Stimulated activated naive CD4-positive, alpha-beta T cell treated with Interleukin-2 at 50 U/mL for 16 hours (primary cell): ENCODE results near the gene ZBTB7C.

ENCODE experiments used
- DNase-seq: peaks from one replicate; lab custom pipeline; 2025; lab: John Stamatoyannopoulos, UW

ZBTB7C gene

DNA sequence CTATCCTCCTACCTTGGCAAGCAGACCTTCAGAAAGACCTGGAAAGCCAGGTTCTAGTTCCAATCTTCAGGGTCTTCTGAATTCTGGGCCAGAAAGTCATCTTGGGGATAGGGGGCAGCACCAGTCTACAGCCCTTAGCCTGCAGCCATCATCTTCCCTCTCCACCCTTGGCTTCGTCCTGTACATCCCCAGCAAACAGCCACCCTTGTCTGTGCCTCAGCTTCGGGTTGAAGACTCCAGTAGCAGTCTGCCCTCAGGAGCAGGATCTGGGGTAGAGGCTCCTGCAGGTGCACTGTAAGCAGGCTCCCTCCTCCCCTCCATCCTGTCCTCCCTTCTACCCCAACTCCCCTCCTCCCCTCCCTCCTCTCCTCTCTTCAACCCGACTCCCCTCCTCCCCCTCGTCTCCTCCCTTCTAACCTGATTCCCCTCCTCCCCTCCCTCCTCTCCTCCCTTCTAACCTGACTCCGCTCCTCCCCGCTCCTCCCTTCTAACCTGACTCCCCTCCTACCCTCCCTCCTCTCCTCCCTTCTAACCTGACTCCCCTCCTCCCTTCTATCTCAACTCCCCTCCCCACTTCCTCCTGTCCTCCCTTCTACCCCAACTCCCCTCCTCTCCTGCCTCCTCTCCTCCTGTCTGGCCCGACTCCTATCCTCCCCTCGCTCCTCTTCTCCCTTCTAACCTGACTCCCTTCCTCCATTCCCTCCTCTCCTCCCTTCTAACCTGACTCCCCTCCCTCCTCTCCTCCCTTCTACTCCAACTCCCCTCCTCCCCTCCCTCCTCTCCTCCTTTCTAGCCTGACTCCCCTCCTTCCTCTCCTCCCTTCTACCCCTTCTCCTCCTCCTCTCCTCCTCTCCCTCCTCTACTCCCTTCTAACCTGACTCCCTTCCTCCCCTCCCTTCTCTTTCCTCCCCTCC is 388.6 kb downstream of the ZBTB7C start:
- DNase-seq = no peak

DNA sequence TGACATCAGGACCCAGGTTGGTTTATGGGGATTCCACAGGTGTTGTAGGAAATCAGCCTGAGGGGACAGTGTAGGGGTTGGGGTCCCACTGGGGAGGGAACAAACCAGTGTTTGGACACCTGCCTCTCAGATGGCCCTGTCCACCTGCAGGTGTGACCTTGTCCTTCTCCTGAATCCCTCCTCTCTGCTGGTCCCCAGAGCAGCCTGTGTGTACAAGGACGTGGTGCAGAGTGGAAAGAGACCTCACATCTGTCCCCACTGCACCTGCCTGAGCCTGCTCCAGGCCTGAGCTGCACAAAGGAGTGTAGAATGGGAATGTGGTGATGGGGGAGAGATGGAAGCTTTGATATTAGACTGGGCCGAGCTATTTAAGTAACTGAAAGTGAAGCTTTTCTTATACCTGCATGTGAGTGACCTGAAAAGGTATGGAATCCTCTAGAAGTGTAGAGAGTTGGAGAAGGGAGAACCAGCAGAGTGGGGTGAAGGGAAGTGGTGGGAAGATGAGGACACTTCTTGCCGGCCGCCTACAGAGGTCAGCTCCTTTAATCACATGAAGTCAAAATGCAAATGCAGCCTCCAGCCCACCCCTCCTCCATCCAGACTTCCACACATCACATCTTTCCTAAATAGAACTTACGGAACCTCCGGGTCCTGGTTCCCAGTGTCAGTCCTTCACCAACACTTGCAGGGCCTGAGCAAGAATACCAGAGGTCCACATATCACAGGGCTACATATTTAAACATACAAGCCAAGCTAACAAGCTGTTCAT is 389.4 kb downstream of the ZBTB7C start:
- DNase-seq = no peak

DNA sequence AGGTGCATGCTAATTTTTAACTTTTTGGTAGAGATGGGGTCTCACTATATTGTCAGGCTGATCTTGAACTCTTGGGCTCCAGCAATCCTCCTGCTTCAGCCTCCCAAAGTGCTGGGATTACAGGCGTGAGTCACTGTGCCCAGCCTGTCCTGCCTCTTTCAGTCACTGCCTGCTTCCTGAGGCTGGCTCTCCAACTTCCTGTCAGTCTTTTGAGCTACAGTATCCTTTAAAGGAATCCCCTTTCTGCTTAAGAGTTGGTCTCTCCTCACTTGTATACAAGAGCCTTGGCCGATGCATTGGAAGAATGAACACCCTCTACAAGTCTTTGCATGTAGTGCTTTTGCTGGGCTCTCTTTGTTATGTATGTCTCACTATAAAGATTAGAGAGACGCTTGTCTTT is 390.3 kb downstream of the ZBTB7C start:
- no peak for DNase-seq

DNA sequence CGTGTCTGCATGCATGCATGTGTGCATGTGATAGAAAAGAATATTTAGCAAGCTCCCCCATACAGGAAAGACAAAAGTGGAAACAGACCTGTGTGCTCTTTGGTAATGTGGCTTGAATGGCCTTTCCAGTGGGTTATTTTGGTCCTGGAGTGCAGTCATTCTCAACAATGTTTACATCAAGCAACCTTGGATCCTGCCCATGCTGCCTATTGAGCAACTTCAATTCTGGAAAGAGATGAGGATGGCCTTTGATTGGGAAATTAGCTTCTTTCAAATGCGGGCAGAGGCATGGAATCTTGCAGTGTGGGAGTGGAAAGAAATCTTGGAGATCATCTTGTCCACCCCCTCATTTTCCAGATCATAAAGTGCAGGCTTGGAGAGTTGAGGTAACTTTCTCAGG is 391.5 kb downstream of the ZBTB7C start:
- no peak for DNase-seq

DNA sequence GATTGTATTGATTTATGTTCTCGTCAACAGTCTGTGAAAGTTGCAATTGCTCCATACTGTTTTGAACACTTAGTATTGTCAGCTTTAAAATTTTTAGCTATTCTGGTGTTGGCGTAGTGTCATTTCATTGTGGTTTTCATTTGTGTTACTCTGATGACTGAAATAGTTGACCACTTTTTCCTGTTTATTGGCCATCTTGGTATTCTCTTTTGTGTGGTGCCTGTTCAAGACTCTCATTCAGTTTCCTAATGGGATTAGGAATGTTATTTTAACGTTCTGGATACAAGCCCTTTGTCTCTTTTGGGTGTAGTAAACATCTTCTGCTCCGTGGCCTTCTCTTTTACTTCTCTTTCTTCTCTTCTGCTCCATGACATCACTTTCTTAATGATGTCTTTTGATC is 396.0 kb downstream of the ZBTB7C start:
- no peak for DNase-seq

DNA sequence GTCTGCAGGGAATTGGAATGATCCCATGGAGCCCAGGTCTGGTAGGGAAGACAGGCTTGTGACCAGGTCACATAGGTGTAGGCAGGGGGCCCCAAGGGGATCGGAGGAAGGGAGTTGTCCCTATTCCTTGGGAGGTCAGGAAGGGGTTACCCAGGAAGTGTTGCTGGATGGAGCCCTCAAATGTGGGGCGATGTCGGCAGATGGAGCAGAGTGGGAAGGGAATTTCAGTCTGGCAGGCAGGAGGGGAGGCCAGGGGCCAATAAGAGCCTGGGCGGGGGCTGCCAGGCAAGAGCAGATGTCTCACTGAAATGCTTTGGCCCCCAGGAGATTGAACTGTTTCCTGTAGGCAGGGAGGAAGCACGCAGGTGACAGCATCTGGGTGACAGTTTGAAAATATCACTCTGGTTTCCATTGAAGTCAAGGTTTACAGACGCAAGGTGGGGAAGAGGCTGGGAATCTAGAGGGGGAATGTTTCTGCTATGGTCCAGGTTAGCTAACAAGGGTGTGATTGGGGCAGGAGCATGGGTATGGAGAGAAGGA is 397.2 kb downstream of the ZBTB7C start:
- no peak for DNase-seq

DNA sequence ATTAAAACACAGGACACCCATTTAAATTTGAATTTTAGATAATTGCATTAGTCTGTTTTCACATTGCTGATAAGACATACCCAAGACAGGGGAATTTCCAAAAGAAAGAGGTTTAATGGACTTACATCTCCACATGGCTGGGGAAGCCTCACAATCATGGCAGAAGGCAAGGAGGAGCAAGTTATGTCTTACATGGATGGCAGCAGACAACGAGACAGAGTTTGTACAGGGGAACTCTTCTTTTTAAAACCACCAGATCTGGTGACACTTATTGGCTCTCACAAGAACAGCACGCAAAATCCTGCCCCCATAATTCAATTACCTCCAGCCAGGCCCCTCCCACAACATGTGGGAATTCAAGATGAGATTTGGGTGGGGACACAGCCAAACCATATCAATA is 398.9 kb downstream of the ZBTB7C start:
- no peak for DNase-seq

DNA sequence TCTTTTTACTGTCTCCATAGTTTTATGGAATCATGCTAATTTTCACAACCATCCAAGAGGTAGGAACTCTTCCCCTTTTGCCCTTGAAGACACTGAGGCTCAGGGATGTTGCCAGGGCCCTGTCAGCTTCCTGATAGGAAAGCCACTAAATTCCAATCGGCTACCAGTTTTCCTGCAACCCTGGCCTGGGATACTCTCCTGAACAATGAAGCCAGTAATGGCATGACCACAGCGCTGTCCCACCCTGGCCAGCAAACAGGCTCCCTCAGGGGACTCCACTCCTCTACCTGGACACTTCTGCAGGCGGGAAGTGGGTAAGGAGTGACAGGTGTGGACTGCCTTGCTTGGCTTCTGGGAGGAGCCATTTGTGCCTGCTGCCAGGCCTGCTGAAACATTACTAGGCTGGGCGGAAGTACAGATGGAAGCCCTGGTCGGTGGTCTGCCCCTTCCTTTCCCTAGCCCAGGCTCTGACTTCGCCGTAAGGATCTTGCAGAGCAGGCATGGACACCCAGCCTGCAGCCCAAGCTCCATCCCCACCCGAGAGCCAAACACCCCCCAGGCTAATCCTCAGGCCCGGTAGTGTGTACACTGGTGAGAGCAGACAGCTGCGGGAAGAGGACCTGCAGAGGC is 400.0 kb downstream of the ZBTB7C start:
- no peak for DNase-seq

DNA sequence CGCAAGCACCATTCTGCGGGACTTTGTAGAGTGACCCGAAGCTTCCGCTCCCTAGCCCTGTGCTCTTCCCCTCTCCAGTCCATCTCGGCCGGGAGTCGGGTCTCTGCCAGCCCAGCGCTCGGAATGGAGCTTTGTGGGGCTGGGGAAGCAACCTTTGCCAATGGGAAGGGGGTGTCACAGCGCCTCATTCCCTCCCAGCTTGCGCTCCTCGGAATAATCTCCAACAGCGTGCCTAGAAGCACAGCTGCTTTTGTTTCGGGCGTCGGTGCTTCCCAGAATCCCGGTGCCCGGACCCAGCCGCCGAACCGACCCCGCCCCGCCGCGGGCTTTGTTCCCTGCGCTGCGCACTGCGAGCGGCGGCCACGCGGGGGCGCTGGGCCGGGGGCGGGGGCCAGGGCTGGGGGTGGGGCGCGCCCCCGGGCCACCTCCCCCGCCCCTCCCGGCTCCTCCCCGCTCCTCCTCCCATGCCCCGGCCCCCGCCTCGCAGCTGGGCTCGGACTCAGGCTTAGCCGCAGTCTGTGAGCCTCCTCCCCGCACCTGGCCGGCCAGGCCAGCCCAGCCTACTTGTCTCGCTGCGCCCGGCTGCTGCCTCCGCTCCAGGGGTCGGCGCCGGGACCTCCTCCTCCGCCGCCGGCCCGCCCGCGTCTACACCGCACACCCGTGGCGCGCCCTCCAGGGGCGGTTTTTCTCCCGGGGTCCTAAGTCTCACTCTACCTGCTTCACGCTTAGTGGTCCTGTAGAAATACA is 401.1 kb downstream of the ZBTB7C start:
- DNase-seq = peak; percentile 24

DNA sequence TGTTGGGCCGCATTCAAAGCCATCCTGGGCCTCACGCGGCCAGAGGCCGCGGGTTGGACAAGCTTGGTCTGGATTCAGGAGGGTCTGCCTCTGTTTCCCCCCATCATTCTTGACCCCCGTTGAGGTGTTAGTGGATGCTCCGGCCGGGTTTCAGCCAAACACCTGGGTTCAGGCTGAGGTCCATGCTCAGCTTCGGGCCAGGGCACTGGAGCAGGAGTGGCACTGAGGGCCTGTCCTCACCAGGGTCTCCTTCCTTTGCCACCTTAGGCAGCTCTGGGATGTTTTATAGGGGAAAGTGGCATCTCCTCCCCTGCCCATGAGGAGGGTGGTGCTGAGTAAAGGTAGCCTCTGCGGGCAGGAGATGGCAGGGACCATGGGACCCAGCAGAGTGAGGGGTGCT is 401.8 kb downstream of the ZBTB7C start:
- DNase-seq = no peak

DNA sequence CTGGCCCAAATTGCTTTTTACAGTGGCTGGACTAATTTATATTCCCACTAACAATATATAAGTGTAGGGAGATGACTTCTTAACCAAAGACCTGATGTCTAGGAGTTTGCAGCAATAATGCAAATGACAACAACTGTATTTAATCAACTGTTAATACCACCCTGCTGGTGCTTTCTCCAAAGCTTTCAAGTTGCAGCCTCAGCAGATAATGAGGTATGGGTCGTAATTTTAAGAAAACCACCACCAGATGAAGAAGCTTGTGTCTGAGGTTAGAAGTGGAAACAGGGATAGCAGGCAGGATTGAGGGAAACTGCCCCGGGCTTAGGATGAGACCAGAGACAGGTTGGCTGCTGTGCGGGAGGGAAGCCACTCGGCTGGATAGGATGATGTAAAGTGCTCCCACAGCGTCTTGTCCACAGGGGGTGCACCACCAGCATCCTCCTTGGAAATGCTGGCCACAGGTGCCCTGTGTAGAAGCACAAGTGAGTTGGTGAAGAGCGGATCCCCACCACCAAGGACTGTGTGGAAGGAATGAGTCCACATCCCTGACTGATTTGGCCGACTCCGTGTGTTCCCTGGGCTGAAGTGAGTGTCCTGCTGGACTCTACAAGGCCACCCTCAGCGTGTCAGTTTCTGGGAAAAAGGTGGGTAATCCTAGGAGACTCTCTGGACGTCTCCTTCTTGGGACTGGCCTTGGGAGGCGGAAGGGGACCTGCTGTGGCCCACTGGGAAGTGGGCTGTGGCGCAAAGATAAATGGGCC is 402.6 kb downstream of the ZBTB7C start:
- no peak for DNase-seq

DNA sequence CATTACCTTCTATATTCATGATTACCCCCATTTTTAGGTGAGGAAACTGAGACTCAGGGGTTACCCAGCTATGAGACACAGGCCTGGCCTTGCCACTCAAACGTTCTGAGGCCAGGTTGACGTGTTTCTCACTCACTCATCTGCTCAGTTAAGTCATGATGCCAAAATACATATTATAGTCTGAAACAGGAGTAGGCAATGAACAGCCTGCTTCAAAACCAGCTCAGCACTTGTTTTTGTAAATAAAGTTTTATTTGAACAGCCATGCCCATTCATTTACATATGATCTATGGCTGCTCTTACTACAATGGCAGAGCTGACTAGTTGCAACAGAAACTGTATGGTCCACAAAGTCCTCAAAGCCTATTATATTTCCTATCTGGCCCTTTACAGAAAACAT is 404.6 kb downstream of the ZBTB7C start:
- no peak for DNase-seq

DNA sequence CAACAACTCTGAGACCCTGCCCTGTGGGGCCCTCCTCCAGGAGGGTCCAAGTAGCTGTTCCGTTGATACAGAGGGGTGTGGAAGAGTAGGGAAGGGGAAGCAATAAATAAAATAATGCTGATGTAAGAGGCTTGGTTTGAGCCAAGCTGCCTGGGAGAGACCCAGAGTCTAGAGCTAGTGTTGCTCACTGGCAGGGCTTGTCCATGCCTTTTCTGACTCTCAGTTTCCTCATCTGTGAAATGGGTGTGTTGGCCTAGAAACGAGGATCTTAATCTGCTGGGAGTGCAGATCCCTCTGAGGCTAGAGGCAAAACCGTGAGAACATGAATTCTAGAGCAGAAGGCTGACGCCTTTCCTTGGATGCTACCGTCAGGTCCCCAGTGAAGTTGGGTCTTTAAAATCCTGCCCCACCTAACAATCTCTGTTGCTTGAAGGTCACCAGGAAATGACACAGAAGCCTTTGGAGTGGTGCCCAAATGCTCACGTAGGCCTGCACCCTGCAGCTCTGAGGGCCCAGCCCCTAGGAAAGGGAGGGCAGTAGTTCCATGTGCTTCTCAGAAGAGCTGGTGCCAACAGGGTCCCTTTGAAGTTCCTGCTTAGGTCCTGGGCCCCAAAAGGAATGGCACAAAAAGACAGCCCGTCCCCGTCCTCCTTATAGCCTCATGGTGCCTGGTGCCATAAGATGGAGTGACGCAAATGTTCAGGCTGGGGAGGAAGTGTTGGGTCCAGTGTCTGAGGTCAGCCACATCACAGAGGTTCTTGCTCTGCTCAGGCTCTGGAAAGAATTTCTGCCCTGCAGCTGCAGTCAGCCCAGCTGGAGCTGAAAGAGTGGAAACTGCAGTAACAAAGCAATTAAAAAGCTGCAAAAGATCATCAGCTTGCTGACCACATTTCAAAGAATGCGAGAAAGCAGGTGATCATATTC is 405.5 kb downstream of the ZBTB7C start:
- DNase-seq = no peak

DNA sequence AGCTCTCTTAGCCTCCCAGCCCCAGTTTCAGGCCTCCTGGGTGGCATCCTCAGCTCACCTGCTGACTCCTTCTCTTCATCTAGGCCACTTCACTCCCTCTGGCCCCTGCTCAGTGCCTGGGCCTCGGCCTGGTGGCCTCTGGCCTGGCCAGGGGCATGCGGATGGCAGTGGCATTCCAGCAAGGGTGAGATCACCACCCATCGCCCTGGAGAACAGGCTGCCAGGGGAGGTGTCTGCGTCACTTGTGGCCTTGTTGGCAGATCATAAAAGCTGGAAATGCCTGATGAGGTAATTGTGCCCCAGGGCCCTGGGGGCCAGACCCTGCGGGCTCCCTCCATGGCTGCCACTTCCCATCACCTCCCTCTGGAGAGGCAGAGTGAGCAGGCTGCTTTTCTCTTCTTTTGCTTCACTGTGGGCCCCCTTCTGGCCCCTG is 406.2 kb downstream of the ZBTB7C start:
- DNase-seq = no peak

DNA sequence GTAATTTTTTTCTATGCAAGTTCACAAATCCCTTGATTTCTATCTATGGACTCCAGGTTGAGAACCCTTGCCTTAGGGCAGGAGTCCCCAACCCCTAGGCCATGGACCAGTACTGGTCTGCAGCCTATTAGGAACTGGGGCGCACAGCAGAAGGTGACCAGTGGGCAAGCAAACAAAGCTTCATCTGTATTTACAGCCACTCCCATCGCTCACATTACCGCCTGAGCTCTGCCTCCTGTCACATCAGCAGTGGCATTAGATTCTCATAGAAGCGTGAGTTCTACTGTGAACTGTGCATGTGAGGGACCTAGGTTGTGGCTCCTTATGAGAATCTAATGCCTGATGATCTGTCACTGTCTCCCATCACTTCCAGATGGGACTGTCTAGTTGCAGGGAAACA is 408.5 kb downstream of the ZBTB7C start:
- DNase-seq = no peak

DNA sequence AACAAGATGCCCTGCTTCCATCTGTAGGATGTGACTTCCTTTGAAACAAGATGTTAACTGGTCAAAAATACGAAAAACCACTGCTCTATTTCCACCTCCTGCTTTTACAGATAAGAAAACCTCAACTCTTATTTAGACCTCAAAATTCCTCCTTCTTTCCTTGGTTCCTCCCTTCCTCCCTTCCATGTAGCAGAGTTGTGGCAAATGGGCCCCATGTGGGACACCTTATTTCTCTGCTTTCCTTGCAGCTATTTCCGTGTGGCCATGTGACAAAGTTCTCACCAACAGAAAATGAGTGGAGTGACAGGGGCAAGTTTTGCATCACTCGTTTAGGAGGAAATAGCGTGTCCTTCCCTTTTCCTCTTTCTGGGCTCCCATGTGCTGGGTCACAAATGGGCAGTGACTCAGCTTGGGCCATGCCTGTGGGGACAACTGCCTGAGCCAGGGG is 409.4 kb downstream of the ZBTB7C start:
- no peak for DNase-seq

DNA sequence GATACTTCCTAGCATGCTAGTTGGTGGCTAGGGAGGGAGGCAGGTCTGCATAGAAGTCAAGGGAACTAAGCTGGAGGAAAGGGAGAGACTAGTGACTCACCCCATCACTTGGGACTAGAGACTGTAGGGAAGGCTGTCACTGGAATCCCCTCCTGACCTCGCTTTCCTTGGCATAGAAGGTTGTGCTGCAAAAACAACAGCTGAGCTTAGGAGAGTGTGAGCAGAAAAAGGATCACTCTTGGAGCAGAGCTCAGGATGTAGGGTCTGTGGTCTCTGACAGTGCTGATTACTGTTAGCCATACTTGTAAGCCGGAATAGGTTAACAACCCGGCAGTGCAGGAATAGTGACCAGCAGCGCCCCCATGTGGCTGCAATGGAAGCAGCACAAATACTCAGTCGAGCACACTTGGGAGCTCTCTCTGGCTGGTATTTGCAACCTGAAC is 411.8 kb downstream of the ZBTB7C start:
- no peak for DNase-seq

DNA sequence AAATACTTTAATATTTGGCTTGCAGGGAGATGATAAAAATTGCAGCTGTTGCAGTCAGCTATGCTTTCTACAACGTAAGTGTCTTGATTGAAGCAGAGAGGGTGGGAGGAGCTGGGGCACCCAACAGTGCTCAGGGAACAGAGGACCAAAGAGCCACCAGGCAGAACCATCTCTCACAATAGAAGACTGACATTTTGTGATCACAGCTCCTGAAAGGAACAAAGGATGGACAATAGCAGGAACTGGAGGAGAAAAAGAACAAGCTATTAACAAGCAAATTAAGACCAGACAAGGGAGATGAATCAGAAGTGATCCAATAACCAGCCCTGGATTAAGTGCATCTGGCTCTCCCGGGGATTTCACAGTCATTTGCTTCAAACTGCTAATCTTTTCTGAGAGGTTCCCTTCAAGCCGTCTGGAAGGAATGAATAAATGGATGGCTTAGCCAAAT is 413.1 kb downstream of the ZBTB7C start:
- DNase-seq = no peak

DNA sequence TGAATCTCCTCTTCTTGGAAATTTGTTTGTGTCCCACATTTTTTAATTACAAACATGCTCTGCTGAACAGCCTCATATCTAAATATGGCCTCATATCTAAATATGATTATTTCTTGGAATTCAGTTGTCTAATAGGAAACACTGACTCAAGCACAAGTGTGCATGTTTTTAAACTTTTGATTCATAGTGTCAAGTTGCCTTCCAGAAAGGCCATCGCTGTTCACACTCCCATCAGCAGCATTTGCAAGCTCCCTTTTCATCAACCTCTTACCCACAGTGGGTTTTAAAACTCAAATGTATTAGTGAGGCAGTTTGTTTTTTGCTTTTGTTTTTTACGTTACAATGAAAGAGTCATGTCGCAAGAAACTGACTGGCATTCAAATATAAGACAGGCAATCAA is 413.5 kb downstream of the ZBTB7C start:
- DNase-seq = no peak

DNA sequence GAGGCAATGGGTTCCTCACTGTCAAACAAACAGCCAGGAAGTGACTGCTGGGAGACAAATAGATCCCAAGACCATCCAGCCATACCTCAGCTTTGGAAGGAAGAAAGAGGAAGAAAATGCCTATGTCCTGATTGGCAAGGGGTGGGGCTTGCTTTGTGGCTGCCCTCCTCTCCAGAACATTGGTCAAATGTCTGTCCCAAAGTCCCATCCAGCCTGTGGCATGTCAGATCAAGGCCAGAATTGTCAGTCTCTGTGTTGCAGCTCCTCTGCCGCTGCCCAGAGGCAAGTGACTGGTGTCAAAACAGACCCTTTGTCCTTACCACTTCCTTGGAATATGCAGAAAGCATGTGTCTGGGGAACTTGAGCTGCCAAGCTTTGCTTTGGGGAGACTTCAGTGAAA is 415.8 kb downstream of the ZBTB7C start:
- DNase-seq = no peak
